Mucosa of descending colon (tissue), 3 donors: Measurements from ENCODE around the gene RYR3. TPM values are rescaled to one million over a fixed set of nuclear protein-coding genes. Genes with fewer than 3 reads are reported as not detected.

Experiments used
- ATAC-seq: fragments of 200-7000 bp; cut with Tn5 transposase; one replicate; pipeline ENCODE4 v1.9.1; 2020; ENCODE audit warnings: mild to moderate bottlenecking, moderate library complexity
- DNase-seq, 3 donors: peaks; one replicate each; pipeline ENCODE4 v3.0.0-alpha.2; 2020
- H3K36me3 ChIP-seq: fragments of 200-600 bp; one replicate; pipeline ENCODE4 v1.8.0; 2021; ENCODE audit warnings: low read depth, mild to moderate bottlenecking
- H3K4me1 ChIP-seq: fragments of 200-600 bp; one replicate; pipeline ENCODE4 v1.8.0; 2021; ENCODE audit warnings: low read depth, mild to moderate bottlenecking
- H3K4me3 ChIP-seq: fragments of 200-600 bp; one replicate; pipeline ENCODE4 v1.8.0; 2021; ENCODE audit warnings: mild to moderate bottlenecking
- H3K9me3 ChIP-seq: fragments of 200-600 bp; one replicate; pipeline ENCODE4 v1.8.0; 2021; ENCODE audit warnings: mild to moderate bottlenecking
- intact Hi-C, 2 donors: fragments of 100-400 bp; cut with DNase I in 1 of 2; cut with micrococcal nuclease in 1 of 2; formaldehyde crosslinking; loops; one replicate each; pipeline versions ENCODE4 v1.11.0 to v1.11.1; 2022; cut with DNase I, micrococcal nuclease
- total RNA-seq, 3 donors: library from RNA; stranded (reverse); fragmentation: NEBNext Ultra II Directional in 2 of 3; extraction: Animal tissue kit (Norgen Biotek cat#: 25700) in 2 of 3; gene quantifications; one replicate each; pipeline versions ENCODE4 v1.2.1 to v1.2.4, GENCODE V29; 2021 to 2023
- TF ChIP-seq, protein P1 (sequence below): fragments of 200-600 bp; IDR thresholded peaks from one replicate; pipeline ENCODE4 v1.8.0; 2022; ENCODE audit warnings: antibody characterized with exemption, mild to moderate bottlenecking
- donor health status: DM: no; HTN: no; CAD: no; lungs with moderate emphysema.
- donor health status: DM: no; HTN: no; CAD: no.
- donor health status: DM: no; HTN: yes; CAD: no.

RYR3 gene
- total RNA-seq, 3 donors from 2014 or later: 0.84 to 16.4 (median 1.1) TPM

DNA sequence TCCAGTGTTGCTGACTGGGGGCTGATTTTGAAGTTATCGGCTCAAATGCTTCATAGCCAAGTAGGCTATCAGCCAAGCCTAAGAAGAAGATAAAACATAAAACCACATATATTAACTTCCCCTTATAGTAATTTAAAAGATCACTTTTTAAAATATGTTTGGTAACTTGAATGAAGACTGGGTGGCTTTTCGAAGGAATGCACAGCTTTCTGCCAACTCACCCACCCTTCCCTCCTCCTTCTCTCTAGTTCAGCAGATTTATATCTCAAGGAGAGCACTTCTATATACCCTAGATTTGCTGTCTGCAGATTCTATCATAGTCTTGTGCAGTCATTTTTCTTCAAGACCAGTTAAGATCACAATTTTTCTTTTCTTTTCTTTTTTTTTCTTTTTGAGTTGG is 468.1 kb downstream of the RYR3 start:
- Histone ChIP-seq H3K36me3 (no peaks in the 10 kb centered on the region), H3K4me3 (no peak overlapping the region), H3K9me3 (no peaks in the 10 kb centered on the region), H3K4me1 (no peaks in the 10 kb centered on the region)
- intact Hi-C loops: no loop called here
- TF ChIP-seq, protein P1, sequence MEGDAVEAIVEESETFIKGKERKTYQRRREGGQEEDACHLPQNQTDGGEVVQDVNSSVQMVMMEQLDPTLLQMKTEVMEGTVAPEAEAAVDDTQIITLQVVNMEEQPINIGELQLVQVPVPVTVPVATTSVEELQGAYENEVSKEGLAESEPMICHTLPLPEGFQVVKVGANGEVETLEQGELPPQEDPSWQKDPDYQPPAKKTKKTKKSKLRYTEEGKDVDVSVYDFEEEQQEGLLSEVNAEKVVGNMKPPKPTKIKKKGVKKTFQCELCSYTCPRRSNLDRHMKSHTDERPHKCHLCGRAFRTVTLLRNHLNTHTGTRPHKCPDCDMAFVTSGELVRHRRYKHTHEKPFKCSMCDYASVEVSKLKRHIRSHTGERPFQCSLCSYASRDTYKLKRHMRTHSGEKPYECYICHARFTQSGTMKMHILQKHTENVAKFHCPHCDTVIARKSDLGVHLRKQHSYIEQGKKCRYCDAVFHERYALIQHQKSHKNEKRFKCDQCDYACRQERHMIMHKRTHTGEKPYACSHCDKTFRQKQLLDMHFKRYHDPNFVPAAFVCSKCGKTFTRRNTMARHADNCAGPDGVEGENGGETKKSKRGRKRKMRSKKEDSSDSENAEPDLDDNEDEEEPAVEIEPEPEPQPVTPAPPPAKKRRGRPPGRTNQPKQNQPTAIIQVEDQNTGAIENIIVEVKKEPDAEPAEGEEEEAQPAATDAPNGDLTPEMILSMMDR: no peak
- ATAC-seq (no peak), DNase-seq (no peak)

- no peaks in the 10 kb centered on the region for H3K9me3 ChIP-seq
- TF ChIP-seq, protein P1: no peak
- ATAC-seq: no peak
- no peak overlapping the region for H3K4me3 ChIP-seq
- H3K4me1 ChIP-seq: no peaks in the 10 kb centered on the region
- intact Hi-C loops: no loop called here
- DNase-seq: no peak
- no peaks in the 10 kb centered on the region for H3K36me3 ChIP-seq
Observed at GRCh38 chr15:33780011-33780768, 469.4 kb downstream of the RYR3 start.

GRCh38 chr15:33782966-33783365 is 472.2 kb downstream of the RYR3 start:
- TF ChIP-seq, protein P1: no peak
- DNase-seq (no peak), ATAC-seq (no peak)
- intact Hi-C loops: no loop called here
- Histone ChIP-seq H3K4me1 (no peaks in the 10 kb centered on the region), H3K9me3 (no peaks in the 10 kb centered on the region), H3K4me3 (no peak overlapping the region), H3K36me3 (no peaks in the 10 kb centered on the region)

GRCh38 chr15:33785366-33785765 is 474.6 kb downstream of the RYR3 start:
- H3K9me3 ChIP-seq: no peaks in the 10 kb centered on the region
- TF ChIP-seq, protein P1: no peak
- H3K4me3 ChIP-seq: no peak overlapping the region
- DNase-seq (no peak), ATAC-seq (no peak)
- no peaks in the 10 kb centered on the region for H3K36me3 ChIP-seq
- H3K4me1 ChIP-seq: no peaks in the 10 kb centered on the region
- intact Hi-C loops: no loop called here

DNA sequence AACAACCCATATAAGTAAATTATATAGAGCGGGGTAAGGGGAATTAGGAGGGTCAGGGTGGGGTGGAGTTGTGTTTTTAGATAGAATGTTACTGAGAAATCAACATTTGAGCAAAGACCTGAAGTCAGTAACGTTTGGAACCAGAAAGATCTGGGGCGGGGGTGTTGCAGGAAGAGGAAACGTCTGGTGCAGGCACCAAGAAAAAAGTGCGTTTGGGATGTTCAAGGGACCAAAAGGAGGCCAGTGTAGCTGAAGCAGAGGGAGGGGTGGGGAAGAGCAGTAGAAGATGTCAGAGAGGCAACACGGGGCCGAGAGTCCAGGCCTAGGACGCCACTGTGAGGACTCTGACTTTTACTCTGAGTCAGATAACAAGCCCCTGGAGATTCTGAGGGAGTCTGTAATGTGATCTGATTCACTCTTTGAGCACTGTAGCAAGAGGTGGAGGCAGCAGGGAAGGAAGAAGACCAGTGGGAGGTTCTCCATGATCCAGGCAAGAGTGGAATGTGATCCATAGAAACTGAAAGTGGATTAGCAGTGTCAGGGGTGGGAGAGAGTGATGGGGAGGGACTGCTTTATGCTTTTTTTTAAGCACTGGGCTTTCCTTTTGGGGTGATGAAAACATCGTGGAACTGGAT is 478.3 kb downstream of the RYR3 start:
- no peaks in the 10 kb centered on the region for H3K36me3 ChIP-seq
- DNase-seq: no peak
- H3K4me1 ChIP-seq: no peaks in the 10 kb centered on the region
- no peak overlapping the region for H3K4me3 ChIP-seq
- intact Hi-C loops: no loop called here
- H3K9me3 ChIP-seq: no peaks in the 10 kb centered on the region
- ATAC-seq: no peak
- TF ChIP-seq, protein P1: no peak
